Stimulated activated CD8-positive, alpha-beta memory T cell treated with anti-CD3 and anti-CD28 coated beads, Interleukin-4, amount 100 ng/mL, for 24 hours (primary cell): ENCODE results near the gene GLRA1.
"Not testable (repeated sequence)": the region's sequence is repeated elsewhere in the genome, so short reads cannot be mapped to it uniquely, and the experiment has no call there.

Experiments
- DNase-seq: peaks from one replicate; pipeline ENCODE4 v3.0.0-alpha.2; 2020; ENCODE audit warnings: low read depth

GLRA1 gene

GRCh38 chr5:151881621-151882225 lies 42.9 kb downstream of the GLRA1 start:
- no peak for DNase-seq

GRCh38 chr5:151880324-151880723 lies 44.3 kb downstream of the GLRA1 start:
- no peak for DNase-seq

- no peak for DNase-seq
Measured at GRCh38 chr5:151873701-151874100, 51.0 kb downstream of the GLRA1 start.

- no peak for DNase-seq
Measured at GRCh38 chr5:151872701-151873100, 52.0 kb downstream of the GLRA1 start.

GRCh38 chr5:151870820-151871219 lies 53.8 kb downstream of the GLRA1 start:
- no peak for DNase-seq

- DNase-seq: no peak
Measured at GRCh38 chr5:151870271-151870670, 54.4 kb downstream of the GLRA1 start.

GRCh38 chr5:151869843-151870242 lies 54.8 kb downstream of the GLRA1 start:
- no peak for DNase-seq

GRCh38 chr5:151868451-151868850 lies 56.2 kb downstream of the GLRA1 start:
- DNase-seq: no peak

GRCh38 chr5:151864061-151864748 lies 60.4 kb downstream of the GLRA1 start:
- DNase-seq: no peak

- no peak for DNase-seq
Measured at GRCh38 chr5:151863566-151863965, 61.1 kb downstream of the GLRA1 start.

- DNase-seq: no peak
Measured at GRCh38 chr5:151862811-151863472, 61.7 kb downstream of the GLRA1 start.

GRCh38 chr5:151860867-151861266 lies 63.8 kb downstream of the GLRA1 start:
- DNase-seq: not testable (repeated sequence)

GRCh38 chr5:151856861-151857260 lies 67.8 kb downstream of the GLRA1 start:
- DNase-seq: no peak

- DNase-seq: no peak
Measured at GRCh38 chr5:151855701-151856100, 69.0 kb downstream of the GLRA1 start.

GRCh38 chr5:151847871-151848270 lies 76.8 kb downstream of the GLRA1 start:
- DNase-seq: no peak

GRCh38 chr5:151846765-151847164 lies 77.9 kb downstream of the GLRA1 start:
- DNase-seq: no peak

- DNase-seq: not testable (repeated sequence)
Measured at GRCh38 chr5:151832843-151833242, 91.8 kb downstream of the GLRA1 start.

- no peak for DNase-seq
Measured at GRCh38 chr5:151829370-151829769, 95.3 kb downstream of the GLRA1 start.

GRCh38 chr5:151825445-151825844 lies 99.2 kb downstream of the GLRA1 start:
- DNase-seq: no peak

GRCh38 chr5:151822141-151822540 lies 102.5 kb downstream of the GLRA1 start:
- DNase-seq: no peak

- no peak for DNase-seq
Measured at GRCh38 chr5:151820903-151821302, 103.7 kb downstream of the GLRA1 start.

- no peak for DNase-seq
Measured at GRCh38 chr5:151820271-151820670, 104.4 kb downstream of the GLRA1 start.

- no peak for DNase-seq
Measured at GRCh38 chr5:151819830-151820229, 104.8 kb downstream of the GLRA1 start.
